Activated naive CD8-positive, alpha-beta T cell (primary cell): ENCODE results near the gene MAGEF1.

Experiments
- H3K27ac Mint-ChIP-seq: one replicate; pipeline ENCODE4 v1.8.0; 2021; ENCODE audit warnings: mixed read lengths
- H3K27me3 Mint-ChIP-seq: one replicate; pipeline ENCODE4 v1.8.0; 2021; ENCODE audit warnings: mixed read lengths
- H3K36me3 Mint-ChIP-seq: one replicate; pipeline ENCODE4 v1.8.0; 2021; ENCODE audit warnings: mixed read lengths
- H3K4me1 Mint-ChIP-seq: one replicate; pipeline ENCODE4 v1.8.0; 2021; ENCODE audit warnings: low read depth, mixed read lengths
- H3K4me3 Mint-ChIP-seq: one replicate; pipeline ENCODE4 v1.8.0; 2021; ENCODE audit warnings: mild to moderate bottlenecking, mixed read lengths
- H3K9me3 Mint-ChIP-seq: one replicate; pipeline ENCODE4 v1.8.0; 2021; ENCODE audit warnings: low read depth, mixed read lengths

MAGEF1 gene

GRCh38 chr3:184693011-184693975, 18.6 kb downstream of the MAGEF1 start:
- no peaks in the 10 kb centered on the region for H3K27me3 Mint-ChIP-seq
- no peak overlapping the region for H3K4me3 Mint-ChIP-seq
- no peaks in the 10 kb centered on the region for H3K9me3 Mint-ChIP-seq
- no peaks in the 10 kb centered on the region for H3K36me3 Mint-ChIP-seq
- no peaks in the 10 kb centered on the region for H3K4me1 Mint-ChIP-seq
- no peak overlapping the region for H3K27ac Mint-ChIP-seq

- no peaks in the 10 kb centered on the region for H3K36me3 Mint-ChIP-seq
- H3K27me3 Mint-ChIP-seq, result no peaks in the 10 kb centered on the region
- H3K27ac Mint-ChIP-seq, result no peak overlapping the region
- no peak overlapping the region for H3K4me3 Mint-ChIP-seq
- peaks cover 1% of the 10 kb centered on the region for H3K4me1 Mint-ChIP-seq
- H3K9me3 Mint-ChIP-seq, result no peaks in the 10 kb centered on the region
Observed at GRCh38 chr3:184691397-184692231, 20.2 kb downstream of the MAGEF1 start.

GRCh38 chr3:184690192-184690883, 21.5 kb downstream of the MAGEF1 start:
- Mint-ChIP-seq H3K9me3 (no peaks in the 10 kb centered on the region), H3K27me3 (no peaks in the 10 kb centered on the region), H3K4me1 (peaks cover 1% of the 10 kb centered on the region), H3K4me3 (no peak overlapping the region), H3K36me3 (no peaks in the 10 kb centered on the region), H3K27ac (no peak overlapping the region)

DNA sequence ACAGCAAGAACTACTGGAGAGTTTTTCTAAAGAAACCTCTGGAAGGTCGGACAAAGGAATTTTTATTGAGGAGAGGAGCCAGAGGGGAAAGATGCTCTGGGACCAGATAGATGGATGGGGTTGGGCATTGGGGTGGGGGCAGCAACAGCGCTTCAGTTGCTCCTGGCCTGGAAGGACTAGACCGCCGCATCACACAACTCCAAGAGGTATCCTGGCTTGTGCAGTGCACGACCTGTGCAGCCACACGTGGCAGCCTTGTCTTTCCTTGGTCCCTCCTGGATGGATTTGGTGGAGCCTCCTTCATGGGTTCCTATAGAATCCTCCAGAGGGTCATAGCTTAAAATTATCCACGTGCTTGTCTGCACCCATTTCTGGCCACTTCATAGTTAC, 23.0 kb downstream of the MAGEF1 start:
- Mint-ChIP-seq H3K27ac (no peak overlapping the region), H3K9me3 (no peaks in the 10 kb centered on the region), H3K4me1 (peaks cover 1% of the 10 kb centered on the region), H3K36me3 (no peaks in the 10 kb centered on the region), H3K4me3 (no peak overlapping the region), H3K27me3 (no peaks in the 10 kb centered on the region)

GRCh38 chr3:184688251-184688881, 23.5 kb downstream of the MAGEF1 start:
- Mint-ChIP-seq H3K27ac (no peak overlapping the region), H3K36me3 (no peaks in the 10 kb centered on the region), H3K27me3 (no peaks in the 10 kb centered on the region), H3K9me3 (no peaks in the 10 kb centered on the region), H3K4me3 (no peak overlapping the region), H3K4me1 (peaks cover 1% of the 10 kb centered on the region)

DNA sequence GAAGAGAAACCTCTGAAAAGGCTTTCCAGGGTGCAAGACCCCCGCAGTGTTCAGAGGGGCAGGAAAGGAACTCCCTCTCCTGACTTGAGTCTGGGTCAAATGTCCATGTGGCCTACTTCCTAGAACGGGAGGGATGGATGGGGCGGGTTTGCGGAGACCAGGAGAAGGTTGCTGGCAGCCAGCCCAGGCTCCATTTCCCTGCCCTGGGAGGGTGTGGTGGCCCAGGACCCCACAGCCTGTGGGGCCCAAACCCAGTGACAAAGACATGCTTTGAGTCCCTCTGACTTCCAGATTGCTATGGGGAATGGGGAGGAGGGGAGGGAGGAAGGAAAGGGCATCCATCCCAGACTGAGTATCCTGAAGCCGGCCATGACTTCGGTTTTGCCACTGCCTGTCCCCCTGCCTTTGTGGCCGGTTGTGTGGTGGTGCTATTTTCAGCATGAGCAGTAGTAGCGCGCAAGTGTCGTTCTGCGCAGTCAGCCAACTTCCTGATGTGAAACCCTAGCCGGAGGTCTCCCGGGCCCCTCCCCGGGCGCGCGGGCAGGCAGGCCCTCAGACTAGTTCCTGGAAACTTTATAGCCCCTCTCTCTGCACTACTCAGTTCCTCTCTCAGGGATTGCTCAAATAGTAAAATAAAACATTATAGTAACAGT, 24.4 kb downstream of the MAGEF1 start:
- no peak overlapping the region for H3K4me3 Mint-ChIP-seq
- no peak overlapping the region for H3K27ac Mint-ChIP-seq
- H3K9me3 Mint-ChIP-seq, result no peaks in the 10 kb centered on the region
- H3K36me3 Mint-ChIP-seq, result no peaks in the 10 kb centered on the region
- H3K4me1 Mint-ChIP-seq, result peaks cover 1% of the 10 kb centered on the region
- H3K27me3 Mint-ChIP-seq, result no peaks in the 10 kb centered on the region

DNA sequence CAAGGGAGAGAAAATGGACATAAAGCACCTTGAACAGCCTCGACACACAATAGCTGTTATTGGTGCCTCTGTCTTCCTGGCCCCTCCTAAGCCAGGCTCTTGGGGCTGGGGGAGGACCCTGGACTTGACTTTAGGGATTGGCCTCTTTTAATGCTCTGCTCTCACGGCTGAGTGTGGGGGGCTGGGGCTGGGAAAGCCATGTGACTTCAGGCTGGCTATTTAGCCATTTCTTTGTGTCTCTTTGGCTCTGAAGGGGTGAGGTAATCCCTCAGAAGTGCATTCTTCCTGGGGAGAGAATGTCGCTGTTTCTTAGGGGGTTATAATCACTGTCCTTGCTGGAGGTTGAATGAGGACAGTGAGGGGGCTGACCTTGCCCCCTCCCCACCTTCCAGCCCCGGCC, 26.2 kb downstream of the MAGEF1 start:
- H3K27ac Mint-ChIP-seq, result no peak overlapping the region
- no peaks in the 10 kb centered on the region for H3K27me3 Mint-ChIP-seq
- H3K4me1 Mint-ChIP-seq, result peaks cover 1% of the 10 kb centered on the region
- no peaks in the 10 kb centered on the region for H3K36me3 Mint-ChIP-seq
- H3K9me3 Mint-ChIP-seq, result no peaks in the 10 kb centered on the region
- H3K4me3 Mint-ChIP-seq, result no peak overlapping the region

- no peaks in the 10 kb centered on the region for H3K27me3 Mint-ChIP-seq
- H3K36me3 Mint-ChIP-seq, result no peaks in the 10 kb centered on the region
- H3K4me3 Mint-ChIP-seq, result no peak overlapping the region
- H3K4me1 Mint-ChIP-seq, result peaks cover 1% of the 10 kb centered on the region
- H3K9me3 Mint-ChIP-seq, result no peaks in the 10 kb centered on the region
- H3K27ac Mint-ChIP-seq, result no peak overlapping the region
Observed at GRCh38 chr3:184685055-184685454, 26.8 kb downstream of the MAGEF1 start.

DNA sequence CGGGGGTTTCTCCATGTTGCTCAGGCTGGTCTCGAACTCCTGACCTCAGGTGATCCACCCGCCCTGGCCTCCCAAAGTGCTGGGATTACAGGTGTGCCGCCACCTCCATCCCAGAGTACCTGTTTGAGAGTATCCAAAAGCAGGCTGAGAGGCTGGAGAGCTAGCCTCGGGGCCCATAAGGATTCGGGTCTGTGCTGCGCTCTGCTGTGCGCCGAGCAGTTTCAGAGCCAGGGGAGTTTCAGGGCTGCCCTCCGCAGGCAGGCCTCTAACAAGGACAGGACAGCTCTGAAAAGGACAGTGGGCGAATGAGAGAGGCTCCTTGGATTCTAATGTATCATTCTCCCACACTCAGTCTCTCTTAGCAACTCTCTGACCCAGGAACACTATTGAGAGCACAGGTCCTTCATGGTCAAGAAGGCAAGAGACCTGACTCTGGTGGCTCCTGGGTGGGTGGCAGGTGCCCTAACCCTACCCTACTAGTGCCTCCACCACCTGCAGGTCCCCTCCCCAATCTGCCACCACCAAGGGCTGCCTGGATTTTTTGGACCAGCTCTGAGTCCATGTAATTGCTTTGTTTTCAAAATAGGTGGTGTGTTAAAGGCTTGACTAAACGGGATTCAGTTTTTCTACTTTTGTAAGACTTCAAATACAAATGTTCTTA, 27.8 kb downstream of the MAGEF1 start:
- H3K9me3 Mint-ChIP-seq, result no peaks in the 10 kb centered on the region
- no peak overlapping the region for H3K27ac Mint-ChIP-seq
- no peaks in the 10 kb centered on the region for H3K27me3 Mint-ChIP-seq
- H3K4me3 Mint-ChIP-seq, result no peak overlapping the region
- H3K36me3 Mint-ChIP-seq, result no peaks in the 10 kb centered on the region
- peaks cover 1% of the 10 kb centered on the region for H3K4me1 Mint-ChIP-seq

- Mint-ChIP-seq H3K27ac (no peak overlapping the region), H3K4me3 (no peak overlapping the region), H3K27me3 (no peaks in the 10 kb centered on the region), H3K4me1 (peaks cover 1% of the 10 kb centered on the region), H3K36me3 (no peaks in the 10 kb centered on the region), H3K9me3 (no peaks in the 10 kb centered on the region)
Observed at GRCh38 chr3:184683234-184683633, 28.6 kb downstream of the MAGEF1 start.

DNA sequence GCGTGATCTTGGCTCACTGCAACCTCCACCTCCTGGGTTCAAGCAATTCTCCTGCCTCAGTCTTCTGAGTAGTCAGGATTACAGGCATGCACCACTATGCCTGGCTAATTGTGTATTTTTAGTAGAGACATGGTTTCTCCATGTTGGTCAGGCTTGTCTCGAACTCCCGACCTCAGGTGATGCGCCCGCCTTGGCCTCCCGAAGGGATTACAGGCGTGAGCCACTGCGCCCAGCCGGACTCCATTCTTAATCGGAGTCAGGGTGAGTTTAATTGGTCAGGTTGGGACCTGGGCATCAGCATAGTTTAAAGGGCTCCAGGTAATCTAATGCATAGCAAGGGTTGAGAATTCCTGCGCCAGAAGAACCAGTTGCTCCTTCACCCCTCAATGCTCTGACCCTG, 29.2 kb downstream of the MAGEF1 start:
- Mint-ChIP-seq H3K4me3 (no peak overlapping the region), H3K27ac (no peak overlapping the region), H3K4me1 (peaks cover 1% of the 10 kb centered on the region), H3K36me3 (no peaks in the 10 kb centered on the region), H3K9me3 (no peaks in the 10 kb centered on the region), H3K27me3 (no peaks in the 10 kb centered on the region)

GRCh38 chr3:184680385-184681345, 31.2 kb downstream of the MAGEF1 start:
- Mint-ChIP-seq H3K36me3 (no peaks in the 10 kb centered on the region), H3K27ac (no peak overlapping the region), H3K9me3 (no peaks in the 10 kb centered on the region)

More at GRCh38 chr3:184680385-184681345, 31.2 kb downstream of the MAGEF1 start:
- H3K27me3 Mint-ChIP-seq, result no peaks in the 10 kb centered on the region
- H3K4me3 Mint-ChIP-seq, result no peak overlapping the region
- H3K4me1 Mint-ChIP-seq, result peaks cover 2% of the 10 kb centered on the region
